NCI-H128 (cell line): Measurements from ENCODE around the gene ASIC1.
"Not testable (repeated sequence)": the region's sequence is repeated elsewhere in the genome, so short reads cannot be mapped to it uniquely, and the experiment has no call there.

Source experiments
- DNase-seq: peaks from one replicate; lab custom pipeline; 2025; ENCODE audit not compliant: unreplicated experiment; lab: John Stamatoyannopoulos, UW

Gene ASIC1

DNA sequence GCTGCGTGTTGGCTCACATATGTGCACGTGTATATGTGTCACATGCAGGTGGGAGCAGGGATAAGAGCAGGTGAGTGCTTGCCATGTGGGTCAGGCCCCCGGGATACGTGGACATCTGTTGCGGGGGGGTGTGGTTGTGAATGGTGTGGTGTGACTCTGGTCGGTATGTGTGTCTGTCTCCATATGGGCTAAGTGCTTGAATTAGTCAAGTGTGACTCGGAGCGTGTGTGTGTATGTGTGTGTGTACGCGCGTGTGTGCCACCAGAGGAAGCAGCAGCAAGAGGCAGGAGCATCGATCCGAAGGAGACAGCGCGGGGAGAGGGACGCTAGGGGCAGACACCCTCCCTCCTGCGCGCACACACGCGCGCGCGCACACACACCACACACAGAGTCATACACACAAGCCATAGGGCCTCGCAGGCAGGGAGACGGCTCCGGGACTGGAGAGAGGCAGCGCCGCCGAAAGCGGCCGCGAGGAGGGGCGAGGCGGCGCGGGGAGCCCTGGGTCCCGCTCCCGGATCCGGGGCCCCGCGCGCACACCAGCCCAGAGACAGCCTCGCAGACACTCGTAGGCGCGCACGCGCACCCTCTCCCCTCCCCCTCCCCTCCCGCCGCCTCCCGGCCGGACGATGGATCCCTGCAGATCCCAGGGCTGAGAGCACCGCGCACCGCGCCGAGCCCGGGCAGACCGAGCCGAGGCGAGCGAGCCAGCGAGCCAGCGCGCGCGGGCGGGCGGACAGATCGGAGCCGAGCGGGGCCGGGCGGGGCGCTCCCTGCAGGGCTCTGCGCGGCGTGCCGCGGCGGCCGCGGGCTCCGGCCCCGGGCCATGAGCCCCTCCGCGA lies at the start of gene ASIC1:
ASIC1 (plus strand) TSS at position 597 of the 842 bp plus-strand sequence. CDS start 1,171 bp downstream, outside the sequence.
- peak; percentile 50 for DNase-seq

DNA sequence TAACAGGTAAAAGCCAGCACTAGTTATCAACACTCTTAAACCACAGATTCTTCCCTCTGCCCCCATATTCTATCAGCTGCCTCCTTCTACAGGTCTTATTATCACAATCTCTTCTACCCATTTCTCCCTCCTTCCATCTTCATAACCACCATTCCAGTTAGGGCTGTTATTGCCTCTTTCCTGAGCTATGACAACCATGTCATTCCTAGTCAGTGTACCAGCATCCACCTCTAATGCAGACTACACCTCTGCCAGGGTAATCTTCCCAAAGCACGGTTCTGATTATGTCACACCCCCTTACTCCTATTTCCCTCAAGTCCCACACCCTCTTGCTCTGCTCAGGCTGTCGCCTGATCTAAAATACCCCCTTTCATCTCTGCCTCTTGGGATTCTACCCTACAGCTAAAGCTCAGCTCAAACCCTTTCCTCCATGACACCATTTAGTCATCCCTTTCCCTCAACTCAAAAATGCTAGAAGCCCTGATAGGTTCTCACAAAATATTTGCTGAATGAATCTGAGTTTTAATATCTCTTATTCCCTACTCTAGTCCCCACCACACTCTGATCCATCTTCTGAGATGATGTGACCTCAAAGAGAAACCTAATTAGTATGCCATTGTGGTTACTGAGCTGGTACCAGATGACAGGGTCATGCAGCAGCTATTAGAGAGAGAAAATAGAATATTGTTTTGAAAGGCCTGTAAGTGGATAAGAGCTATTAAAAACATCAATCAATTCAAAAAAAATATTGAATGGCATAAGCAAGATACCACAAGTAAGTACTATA lies 43.8 kb upstream of the ASIC1 start:
- no peak for DNase-seq

DNA sequence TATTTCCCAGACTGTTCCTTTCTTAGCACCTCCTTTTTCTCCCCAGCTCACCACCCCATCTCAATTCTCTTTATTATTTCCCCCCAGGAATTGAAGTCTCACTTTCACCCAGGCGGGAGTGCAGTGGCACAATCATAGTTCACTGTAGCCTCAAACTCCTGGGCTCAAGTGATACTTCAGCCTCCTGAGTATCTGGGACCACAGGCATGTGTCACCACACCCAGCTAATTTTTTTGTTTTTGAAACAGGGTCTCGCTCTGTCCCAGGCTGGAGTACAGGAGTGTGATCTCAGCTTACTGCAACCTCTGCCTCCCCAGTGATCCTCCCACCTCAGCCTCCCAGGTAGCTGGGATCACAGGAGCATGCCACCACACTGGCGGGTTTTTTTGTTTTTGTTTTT lies 43.1 kb upstream of the ASIC1 start:
- no peak for DNase-seq

DNA sequence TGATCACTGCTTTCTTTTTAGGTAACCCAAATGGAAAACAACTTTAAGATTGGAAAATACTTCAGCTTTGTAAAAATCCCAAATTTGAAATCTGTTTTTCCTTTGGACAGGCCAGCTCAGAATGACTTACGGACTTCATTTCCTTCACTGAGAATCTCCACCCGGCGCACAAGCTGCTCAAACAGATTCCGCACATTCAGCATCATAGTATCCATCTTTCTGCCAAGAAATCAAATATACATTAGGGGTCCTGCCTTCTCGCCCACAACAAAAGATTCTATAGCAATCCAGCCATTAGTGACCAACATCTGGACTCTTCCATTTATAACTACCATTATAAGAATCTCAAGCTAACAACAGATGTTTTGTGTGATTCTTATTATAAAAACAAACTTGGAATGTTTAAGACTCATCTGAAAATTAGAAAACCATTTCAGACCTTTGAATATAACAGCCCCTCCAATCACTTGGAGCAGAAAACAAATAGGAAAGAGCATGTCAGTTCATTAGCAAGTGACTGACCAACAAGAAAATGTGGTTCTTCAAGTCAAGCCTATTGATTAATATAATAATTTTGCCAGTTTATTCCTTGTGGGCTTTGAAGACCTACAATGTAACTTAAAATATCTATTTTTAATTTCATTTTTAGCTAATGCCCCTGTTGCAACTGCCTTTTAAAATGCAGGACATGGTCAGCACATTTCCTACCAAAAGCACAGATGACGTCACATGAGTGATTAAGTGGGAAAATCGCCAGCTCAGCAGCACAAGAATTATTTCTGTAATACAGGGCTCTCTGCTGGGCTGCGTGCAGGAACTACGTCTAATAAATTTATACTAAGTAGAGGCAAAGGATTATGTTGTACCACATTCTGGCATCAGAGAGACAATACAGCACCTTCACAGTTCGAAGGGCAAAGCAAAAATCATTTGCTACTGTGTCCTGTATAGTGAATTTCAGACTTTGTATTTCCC lies 40.6 kb upstream of the ASIC1 start:
- DNase-seq: no peak

DNA sequence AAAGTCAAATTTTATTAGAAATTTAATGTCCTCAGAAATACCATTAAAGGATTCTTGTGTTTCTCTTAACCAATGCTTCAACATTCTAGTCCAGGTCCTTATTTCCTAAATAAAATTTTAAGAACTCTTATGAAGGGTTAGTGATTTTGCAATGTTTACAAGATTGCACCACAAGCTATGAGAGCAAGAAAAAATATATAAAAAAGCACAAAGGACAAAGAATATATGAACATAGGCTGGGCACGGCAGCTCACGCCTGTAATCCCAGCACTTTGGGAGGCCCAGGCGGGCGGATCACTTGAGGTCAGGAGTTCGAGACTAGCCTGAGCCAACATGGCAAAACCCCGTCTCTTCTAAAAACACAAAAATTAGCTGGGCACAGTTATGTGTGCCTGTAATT lies 39.8 kb upstream of the ASIC1 start:
- no peak for DNase-seq

DNA sequence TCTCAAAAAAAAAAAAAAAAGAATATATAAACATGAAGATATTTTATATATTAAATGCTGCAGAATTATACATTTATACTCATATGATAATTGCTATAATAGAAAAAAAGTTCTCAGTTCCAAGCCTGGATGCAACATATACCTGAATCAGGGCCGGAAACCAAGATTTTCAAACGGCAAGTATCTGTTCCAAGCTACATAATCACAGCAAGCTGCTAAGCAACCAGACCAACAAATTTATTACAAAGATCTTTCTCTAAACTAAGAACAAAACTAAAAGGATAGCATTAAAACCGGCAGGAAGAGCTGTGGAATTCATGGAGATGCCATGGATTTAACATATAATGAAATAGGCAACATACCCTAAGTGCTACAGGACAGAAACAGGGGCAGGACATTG lies 39.2 kb upstream of the ASIC1 start:
- DNase-seq: no peak

DNA sequence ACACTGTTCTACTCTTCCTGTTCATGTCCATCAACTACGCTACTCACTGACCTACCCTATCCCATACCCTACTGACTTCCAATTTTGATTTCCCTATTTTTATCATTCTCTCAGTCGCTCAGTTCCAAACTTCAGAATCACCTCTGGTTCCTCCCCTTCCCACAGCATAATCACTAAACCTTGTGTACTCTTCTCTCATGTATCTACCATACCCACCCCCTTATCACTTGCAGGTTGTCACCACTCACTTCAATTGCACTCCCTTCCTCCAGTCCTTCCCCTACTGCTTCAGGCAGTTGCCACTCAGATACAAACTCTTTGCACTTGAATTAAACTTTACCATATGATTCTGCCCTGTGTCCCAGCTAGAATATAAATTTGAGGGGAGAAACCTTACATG lies 38.4 kb upstream of the ASIC1 start:
- no peak for DNase-seq

DNA sequence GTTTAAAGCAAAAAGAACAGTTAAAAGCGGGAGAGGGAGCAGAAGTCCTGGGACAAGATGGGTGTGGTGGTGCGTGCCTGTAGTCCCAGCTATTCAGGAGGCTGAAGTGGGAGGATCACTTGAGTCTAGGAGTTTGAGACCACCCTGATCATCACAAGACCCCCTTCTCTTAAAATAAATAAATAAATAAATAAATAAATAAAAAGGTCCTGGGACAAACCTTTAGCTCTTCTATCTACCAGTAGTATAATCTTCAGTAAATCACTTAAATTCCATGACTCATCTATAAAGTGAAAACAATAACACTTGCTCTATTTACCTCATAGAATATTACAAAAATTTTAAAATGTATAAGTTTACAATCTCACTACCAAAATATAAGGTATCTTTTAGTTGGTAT lies 37.9 kb upstream of the ASIC1 start:
- DNase-seq: no peak

DNA sequence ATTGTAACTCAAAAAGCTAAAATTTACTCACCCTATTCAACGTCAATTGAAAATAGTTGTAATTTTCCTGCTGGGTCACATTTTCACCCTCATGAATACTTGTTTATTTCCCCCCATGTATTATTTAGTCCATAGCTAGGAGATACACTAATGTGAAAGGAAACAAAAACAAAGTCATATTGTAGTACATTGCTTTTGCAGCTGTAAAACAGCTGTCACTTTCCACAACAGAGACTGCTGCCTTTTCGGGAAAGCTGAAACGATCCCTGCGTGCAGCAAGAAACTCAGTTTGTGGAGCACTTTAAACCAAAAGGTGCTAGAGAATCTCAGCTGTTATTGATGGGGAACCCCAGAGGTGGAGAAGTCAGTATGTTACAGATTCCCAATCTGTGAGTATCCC lies 36.4 kb upstream of the ASIC1 start:
- DNase-seq: no peak

DNA sequence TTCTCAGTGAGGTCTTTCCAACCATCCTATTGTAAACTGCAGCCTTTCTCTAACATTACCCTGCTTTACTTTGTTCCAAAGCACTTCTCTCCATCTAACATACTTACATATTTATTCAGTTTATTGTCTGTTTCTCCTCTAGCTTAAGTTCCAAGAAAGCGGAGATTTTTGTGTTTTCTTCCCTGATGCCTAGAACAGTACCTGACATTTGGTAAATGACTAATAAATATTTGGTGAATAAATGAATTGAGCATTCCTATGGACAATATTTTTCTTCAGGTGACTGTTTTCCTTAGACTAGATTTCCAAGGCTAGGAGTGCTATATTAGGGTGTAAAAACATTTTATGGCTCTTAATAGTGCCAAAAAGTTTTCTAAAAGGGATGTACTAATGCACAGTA lies 34.5 kb upstream of the ASIC1 start:
- DNase-seq: no peak

DNA sequence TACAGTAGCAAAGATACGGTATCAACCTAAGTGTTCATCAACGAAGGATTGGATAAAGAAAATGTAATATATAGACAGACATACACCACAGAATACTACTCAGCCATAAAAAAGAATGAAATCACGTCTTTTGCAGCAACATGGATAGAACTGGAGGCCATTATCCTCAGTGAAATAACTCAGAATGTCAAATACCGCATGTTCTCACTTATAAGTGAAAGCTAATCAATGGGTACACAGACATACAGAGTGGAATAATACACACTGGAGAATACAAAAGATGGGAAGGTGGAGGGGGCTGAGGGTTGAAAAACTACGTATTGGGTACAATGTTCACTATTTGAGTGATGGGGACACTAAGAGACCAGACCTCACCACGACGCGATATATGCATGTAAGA lies 33.2 kb upstream of the ASIC1 start:
- DNase-seq: no peak

DNA sequence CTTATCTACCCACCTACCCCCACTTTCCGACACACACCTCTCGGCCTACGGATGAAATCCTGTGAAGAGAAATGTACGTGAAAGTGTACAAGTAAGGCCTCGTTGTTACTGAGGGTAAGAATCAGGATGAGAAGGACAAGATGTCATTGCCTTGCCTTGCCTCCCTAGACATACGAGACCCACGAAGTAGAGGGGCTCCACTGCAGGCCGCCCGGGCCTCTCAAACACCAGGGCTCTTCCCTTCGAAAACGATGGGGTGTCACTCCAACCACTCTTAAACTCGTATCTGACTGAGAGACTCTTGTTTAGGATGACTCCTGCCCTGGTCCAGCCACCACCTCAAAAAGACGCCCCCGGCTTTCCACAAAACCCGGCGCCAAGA lies 32.6 kb upstream of the ASIC1 start:
- no peak for DNase-seq

DNA sequence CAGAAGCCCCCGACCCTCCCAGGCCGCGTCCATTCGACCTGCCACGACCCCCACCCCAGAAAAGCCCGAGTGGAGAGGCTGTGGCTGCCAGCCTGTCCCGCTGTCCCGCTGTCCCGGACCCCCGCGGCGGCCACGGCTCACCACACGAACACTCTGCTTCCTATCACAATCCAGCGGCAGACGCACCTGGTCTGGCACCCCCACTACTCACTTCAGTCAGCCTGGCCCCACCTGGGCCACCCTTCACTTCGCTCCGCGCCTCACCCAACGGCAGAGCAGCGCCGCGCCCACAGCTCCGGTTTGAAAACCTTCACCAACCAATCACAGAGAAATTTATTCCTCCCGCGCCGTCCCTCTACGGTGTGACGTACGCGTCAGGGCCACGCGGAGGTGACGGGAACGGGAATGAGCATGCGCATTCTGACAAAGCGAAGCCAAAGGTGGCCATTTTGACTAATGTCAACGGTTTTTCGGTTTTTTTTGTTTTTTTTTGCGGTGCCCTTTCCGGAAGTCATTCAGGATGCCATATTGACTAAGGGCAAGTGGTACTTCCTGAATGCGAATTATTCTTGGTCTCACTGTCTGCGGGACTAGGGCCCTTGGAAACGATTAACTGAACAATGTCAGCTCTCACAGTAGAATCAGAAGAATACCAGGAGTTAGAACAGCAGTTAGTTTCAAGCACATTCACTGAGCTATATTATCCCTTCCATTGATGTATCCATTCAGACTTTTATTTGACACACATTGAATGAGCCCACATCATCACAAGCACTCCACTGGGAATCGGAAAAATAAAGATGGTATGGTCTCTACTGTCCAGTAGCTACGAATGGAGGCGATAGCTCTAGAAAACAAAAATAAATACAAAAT lies 32.0 kb upstream of the ASIC1 start, which contains the start of gene RACGAP1:
RACGAP1 (minus strand) TSS at position 308 of the 873 bp plus-strand sequence. CDS start 8,779 bp downstream, outside the sequence.
- DNase-seq: peak; percentile 100

DNA sequence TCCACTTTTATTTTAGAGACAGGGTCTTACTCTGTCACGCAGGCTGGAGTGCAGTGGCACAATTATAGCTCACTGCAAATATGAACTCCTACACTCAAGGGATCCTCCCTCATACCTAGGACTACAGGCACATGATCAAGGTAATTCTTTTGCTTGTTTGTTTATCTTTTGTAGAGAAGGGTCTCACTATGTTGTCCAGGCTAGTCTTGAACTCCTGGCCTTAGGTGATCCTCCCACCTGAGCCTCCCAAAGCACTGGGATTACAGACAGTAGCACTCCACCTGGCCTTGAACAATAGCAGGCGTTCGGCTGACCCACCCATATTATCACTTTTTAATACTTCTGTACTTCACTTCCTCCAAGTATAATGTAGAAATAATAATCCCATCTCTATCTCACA lies 30.7 kb upstream of the ASIC1 start:
- no peak for DNase-seq

DNA sequence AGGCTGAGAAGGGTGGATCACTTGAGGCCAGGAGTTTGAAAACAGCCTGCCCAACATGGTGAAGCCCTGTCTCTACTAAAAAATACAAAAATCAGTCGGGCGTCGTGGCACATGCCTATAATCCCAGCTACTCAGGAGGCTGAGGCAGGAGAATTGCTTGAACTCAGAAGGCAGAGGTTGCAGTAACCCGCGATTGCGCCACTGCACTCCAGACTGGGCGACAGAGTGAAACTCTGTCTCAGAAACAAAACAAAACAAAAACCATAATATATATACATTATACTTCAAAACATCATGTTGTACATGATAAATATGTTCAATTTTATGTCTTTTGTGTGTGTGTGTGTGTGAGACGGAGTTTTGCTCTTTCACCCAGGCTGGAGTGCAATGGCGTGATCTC lies 26.9 kb upstream of the ASIC1 start:
- DNase-seq: not testable (repeated sequence)

DNA sequence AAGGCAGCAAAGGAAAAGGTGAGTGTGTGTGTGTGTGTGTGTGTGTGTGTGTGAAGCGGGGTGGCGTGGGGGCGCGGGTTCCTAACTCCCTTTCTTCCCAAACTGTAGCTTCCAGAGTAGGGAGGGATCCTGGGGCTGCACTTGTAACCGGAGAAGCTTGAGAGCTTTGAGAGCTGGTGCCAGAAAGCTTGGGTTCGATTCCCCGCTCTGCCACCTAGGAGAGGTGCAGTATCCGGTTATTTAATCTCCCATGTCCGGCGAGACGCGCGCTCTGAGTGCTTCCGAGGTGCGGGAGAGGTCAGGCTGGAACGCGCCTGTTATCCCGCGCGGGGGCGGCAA lies 24.9 kb upstream of the ASIC1 start:
- no peak for DNase-seq

DNA sequence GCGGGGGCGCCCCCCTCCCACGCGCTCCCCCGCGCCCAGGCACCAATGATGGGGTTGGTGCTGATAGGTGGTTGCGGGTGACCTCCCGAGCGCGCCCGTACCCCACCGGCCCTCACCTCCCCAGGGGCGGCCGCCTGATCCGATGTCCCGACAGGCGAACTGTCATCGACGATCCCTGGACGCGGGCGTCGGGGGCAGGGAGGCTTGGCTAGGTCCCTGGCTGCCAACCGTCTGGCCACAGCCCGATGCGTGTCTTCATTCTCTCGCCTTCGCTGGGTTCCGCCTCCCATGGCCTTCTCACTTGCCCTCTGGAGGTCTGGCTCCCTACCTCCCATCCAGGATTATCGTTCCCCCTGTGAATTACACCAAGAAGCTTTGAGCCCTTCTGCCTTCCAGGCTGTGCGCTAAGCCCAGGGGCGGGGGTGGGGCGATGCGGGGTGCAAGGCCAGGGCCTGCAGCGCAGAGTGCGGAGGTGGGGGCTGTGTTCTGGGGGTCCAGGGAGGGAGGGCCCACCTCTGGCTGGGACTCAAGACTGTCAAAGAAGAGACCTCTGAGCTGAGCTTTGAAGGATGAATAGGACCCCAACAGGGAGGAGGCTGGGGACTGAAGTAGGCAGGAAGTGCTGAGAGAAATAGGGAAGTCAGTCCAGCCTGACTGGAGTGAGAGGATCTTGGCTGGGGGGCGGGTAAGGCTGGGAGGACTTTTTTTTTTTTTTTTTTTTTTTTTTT lies 24.4 kb upstream of the ASIC1 start:
- DNase-seq: no peak

DNA sequence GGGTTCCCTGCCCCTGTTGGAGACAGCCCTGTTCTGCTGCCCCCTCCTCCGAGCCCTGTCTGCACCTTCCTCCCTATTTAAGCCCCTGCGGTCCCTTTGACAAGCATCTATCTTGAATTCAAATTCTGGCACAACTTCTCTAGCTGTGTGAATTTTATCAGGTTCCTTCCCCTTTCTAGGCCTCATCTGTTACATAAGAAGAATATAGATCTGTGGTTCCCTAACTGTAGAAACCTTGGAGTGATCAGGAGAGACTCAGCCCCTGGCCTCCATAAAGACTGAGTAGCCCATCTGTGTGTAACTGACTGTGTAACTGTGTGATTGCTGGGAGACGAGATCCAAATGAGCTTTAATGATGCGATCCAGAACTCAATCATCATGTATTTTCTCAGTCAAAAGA lies 19.1 kb upstream of the ASIC1 start:
- no peak for DNase-seq

DNA sequence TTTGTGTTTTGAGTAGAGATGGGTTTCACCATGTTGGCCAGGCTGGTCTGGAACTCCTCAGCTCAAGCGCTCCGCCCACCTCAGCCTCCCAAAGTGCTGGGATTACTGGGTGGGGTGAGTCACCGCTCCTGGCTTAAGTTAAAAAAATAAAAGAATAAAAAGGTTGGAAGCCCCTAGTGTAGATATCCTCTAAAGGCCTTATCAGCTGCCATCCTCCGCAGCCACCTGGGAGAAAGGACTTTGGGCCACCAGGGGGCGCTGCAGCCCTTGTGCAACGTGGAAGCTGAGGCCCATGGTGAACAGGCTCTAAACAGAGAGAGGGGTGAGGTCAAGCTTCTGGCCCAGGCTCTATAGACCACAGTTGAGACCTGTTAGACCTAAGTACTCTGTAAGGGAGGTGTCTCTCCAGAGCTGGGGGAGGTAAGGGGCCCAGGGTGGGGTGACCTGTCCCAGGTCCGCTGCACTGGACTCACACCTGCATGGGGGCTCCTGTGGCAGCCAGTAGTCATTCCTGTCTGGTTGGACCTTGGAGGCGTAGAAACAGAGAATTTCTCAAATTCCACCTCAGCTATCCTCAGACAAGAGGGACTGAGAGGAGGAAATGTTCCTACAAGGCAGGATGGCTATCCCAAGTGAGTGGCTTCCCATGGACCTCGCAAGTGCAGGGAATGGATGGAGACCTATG lies 18.1 kb upstream of the ASIC1 start:
- DNase-seq: peak; percentile 63
